ENCODE results near the gene DPF3. TPM values are rescaled to one million over a fixed set of nuclear protein-coding genes. Genes with fewer than 3 reads are reported as not detected.
A peak's percentile ranks its signal among the peaks of the same experiment; 100 is the strongest.

DPF3 gene
- total and polyA plus RNA-seq, 9 of the 15 experiments (the other 6 are each of a cell fraction or from before 2014, with no cell fraction given), result 0.21 to 4.9 (median 1.2) TPM

DNA sequence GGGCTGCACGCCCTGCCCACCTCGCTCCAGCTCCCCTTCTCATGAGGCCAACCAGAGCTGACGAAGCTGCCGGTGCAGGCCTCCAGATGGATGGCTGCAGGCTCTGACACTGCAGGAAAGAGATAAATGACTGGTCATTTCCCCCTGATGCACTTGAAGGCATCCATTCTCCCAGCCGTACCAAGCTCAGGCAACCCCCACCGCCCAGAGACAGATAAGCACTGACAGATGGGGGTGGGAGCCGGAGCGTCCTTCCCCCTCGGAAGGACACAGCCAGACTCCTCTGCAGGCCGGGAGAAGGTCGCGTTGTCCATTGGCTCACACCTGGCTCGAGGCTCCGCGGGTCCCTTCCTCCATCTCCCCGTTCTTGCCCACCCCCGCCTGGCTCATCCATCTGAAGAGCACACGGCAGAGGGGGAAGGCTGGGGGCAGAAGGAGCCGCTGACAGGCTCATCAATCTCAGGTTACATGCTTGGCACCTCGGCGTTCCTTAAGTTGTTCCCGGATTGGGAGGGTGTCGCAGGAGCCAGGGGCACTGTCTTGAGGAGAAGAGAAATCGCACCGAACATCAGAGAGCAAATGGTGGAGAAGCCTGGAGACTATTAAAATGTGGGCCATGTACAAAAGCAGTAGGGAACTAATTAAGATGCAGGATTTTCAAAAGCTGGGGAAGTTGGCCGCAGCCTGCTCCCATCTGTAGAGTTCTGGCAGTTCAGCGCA lies 151.6 kb downstream of the DPF3 start (continued):
- no peak for TF ChIP-seq TOE1 (IDR thresholded peaks at IDR 0.05; ENCODE audit: borderline replicate concordance)
- no peak for TF ChIP-seq TOE1 (CRISPR knock-in tag; IDR thresholded peaks at IDR 0.05; ENCODE audit: borderline replicate concordance, low read depth)
- TF ChIP-seq ILK (tag; IDR thresholded peaks at IDR 0.05; ENCODE audit: borderline replicate concordance, low read depth), result no peak
- TF ChIP-seq ZBTB12 (CRISPR knock-in tag; IDR thresholded peaks at IDR 0.05), result no peak
- TF ChIP-seq, protein P1, sequence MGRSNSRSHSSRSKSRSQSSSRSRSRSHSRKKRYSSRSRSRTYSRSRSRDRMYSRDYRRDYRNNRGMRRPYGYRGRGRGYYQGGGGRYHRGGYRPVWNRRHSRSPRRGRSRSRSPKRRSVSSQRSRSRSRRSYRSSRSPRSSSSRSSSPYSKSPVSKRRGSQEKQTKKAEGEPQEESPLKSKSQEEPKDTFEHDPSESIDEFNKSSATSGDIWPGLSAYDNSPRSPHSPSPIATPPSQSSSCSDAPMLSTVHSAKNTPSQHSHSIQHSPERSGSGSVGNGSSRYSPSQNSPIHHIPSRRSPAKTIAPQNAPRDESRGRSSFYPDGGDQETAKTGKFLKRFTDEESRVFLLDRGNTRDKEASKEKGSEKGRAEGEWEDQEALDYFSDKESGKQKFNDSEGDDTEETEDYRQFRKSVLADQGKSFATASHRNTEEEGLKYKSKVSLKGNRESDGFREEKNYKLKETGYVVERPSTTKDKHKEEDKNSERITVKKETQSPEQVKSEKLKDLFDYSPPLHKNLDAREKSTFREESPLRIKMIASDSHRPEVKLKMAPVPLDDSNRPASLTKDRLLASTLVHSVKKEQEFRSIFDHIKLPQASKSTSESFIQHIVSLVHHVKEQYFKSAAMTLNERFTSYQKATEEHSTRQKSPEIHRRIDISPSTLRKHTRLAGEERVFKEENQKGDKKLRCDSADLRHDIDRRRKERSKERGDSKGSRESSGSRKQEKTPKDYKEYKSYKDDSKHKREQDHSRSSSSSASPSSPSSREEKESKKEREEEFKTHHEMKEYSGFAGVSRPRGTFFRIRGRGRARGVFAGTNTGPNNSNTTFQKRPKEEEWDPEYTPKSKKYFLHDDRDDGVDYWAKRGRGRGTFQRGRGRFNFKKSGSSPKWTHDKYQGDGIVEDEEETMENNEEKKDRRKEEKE (IDR thresholded peaks at IDR 0.05; ENCODE audit: borderline replicate concordance in 1 of 2, control insufficient read depth in 1 of 2, low read depth in 2 of 2, low read length in 1 of 2), result no peak
- TF ChIP-seq E2F3 (CRISPR knock-in tag; IDR thresholded peaks at IDR 0.05), result no peak
- TF ChIP-seq DLX4 (CRISPR knock-in tag; IDR thresholded peaks at IDR 0.05), result no peak
- no peak for TF ChIP-seq ZNF140 (CRISPR knock-in tag; IDR thresholded peaks at IDR 0.05)
- no peak for TF ChIP-seq POLR2H (tag; IDR thresholded peaks at IDR 0.05; ENCODE audit: low read depth)
- TF ChIP-seq MIER1 (IDR thresholded peaks at IDR 0.05; ENCODE audit: low read depth), result no peak
- no peak for TF ChIP-seq SPI1 (IDR thresholded peaks at IDR 0.05; ENCODE audit: borderline replicate concordance, low read depth, low read length)
- no peak for TF ChIP-seq FOXJ3 (CRISPR knock-in tag; IDR thresholded peaks at IDR 0.05)
- TF ChIP-seq SETDB1 (IDR thresholded peaks at IDR 0.05; ENCODE audit: low read length), result no peak
- no peak for TF ChIP-seq ARNT (IDR thresholded peaks at IDR 0.05)
- peak; percentile 94 for TF ChIP-seq CBFA2T3 (IDR thresholded peaks at IDR 0.05)
- no peak for TF ChIP-seq POLR2A (conservative IDR thresholded peaks at IDR 0.05)
- TF ChIP-seq ZNF778 (CRISPR knock-in tag; IDR thresholded peaks at IDR 0.05), result no peak
- TF ChIP-seq GTF2E2 (tag; IDR thresholded peaks at IDR 0.05), result no peak
- TF ChIP-seq, protein P2, sequence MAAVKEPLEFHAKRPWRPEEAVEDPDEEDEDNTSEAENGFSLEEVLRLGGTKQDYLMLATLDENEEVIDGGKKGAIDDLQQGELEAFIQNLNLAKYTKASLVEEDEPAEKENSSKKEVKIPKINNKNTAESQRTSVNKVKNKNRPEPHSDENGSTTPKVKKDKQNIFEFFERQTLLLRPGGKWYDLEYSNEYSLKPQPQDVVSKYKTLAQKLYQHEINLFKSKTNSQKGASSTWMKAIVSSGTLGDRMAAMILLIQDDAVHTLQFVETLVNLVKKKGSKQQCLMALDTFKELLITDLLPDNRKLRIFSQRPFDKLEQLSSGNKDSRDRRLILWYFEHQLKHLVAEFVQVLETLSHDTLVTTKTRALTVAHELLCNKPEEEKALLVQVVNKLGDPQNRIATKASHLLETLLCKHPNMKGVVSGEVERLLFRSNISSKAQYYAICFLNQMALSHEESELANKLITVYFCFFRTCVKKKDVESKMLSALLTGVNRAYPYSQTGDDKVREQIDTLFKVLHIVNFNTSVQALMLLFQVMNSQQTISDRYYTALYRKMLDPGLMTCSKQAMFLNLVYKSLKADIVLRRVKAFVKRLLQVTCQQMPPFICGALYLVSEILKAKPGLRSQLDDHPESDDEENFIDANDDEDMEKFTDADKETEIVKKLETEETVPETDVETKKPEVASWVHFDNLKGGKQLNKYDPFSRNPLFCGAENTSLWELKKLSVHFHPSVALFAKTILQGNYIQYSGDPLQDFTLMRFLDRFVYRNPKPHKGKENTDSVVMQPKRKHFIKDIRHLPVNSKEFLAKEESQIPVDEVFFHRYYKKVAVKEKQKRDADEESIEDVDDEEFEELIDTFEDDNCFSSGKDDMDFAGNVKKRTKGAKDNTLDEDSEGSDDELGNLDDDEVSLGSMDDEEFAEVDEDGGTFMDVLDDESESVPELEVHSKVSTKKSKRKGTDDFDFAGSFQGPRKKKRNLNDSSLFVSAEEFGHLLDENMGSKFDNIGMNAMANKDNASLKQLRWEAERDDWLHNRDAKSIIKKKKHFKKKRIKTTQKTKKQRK (IDR thresholded peaks at IDR 0.05; ENCODE audit: borderline replicate concordance, low read depth, low read length), result no peak
- no peak for TF ChIP-seq ZNF224 (CRISPR knock-in tag; IDR thresholded peaks at IDR 0.05)

Data from K562 (cell line).